ENCODE data around the gene HOXB9.

The HOXB9 gene

GRCh38 chr17:48639136-48639535 is 13.0 kb upstream of the HOXB9 start:
- no peak for DNase-seq (ENCODE audit: low spot score)

GRCh38 chr17:48637323-48638260 is 11.4 kb upstream of the HOXB9 start:
- no peak for DNase-seq (ENCODE audit: low spot score)

- peak; percentile 81 for DNase-seq (ENCODE audit: low spot score)
Measured at GRCh38 chr17:48636177-48637018, 10.2 kb upstream of the HOXB9 start.

GRCh38 chr17:48634493-48635208 is 8.5 kb upstream of the HOXB9 start:
- no peak for DNase-seq (ENCODE audit: low spot score)

- DNase-seq (ENCODE audit: low spot score): no peak
Measured at GRCh38 chr17:48633266-48633677, 7.1 kb upstream of the HOXB9 start.

- DNase-seq (ENCODE audit: low spot score): no peak
Measured at GRCh38 chr17:48632579-48633265, 6.6 kb upstream of the HOXB9 start.

- DNase-seq (ENCODE audit: low spot score): no peak
Measured at GRCh38 chr17:48631693-48632578, 5.8 kb upstream of the HOXB9 start.

GRCh38 chr17:48630925-48631692 is 5.0 kb upstream of the HOXB9 start:
- DNase-seq (ENCODE audit: low spot score): no peak

- DNase-seq (ENCODE audit: low spot score): no peak
Measured at GRCh38 chr17:48630009-48630924, 4.1 kb upstream of the HOXB9 start.

GRCh38 chr17:48629411-48629759 is 3.2 kb upstream of the HOXB9 start:
- no peak for DNase-seq (ENCODE audit: low spot score)

GRCh38 chr17:48628649-48629410 is 2.7 kb upstream of the HOXB9 start:
- DNase-seq (ENCODE audit: low spot score): no peak

GRCh38 chr17:48627623-48628521 is 1.7 kb upstream of the HOXB9 start:
- DNase-seq (ENCODE audit: low spot score): no peak

- no peak for DNase-seq (ENCODE audit: low spot score)
Measured at GRCh38 chr17:48627118-48627597, 1.0 kb upstream of the HOXB9 start.

GRCh38 chr17:48625495-48626244 is 488 bp downstream of the HOXB9 start:
- DNase-seq (ENCODE audit: low spot score): peak; percentile 58

- DNase-seq (ENCODE audit: low spot score): no peak
Measured at GRCh38 chr17:48624544-48625494, 1.3 kb downstream of the HOXB9 start.
